Gastrocnemius medialis (tissue), 4 donors: Measurements from ENCODE around the gene FGF14.

ENCODE experiments used
- CTCF ChIP-seq, 5 experiments: fragments of 450-650 bp in 3 of 5; fragments of 200-600 bp in 2 of 5; sonication (generic) in 2 of 5; IDR thresholded peaks in 4 of 5; conservative IDR thresholded peaks in 1 of 5; 1 replicate in 4 of 5; 2 replicates in 1 of 5; pipeline ENCODE4 v1.5.1; 2016 to 2019; ENCODE audit warnings: antibody characterized with exemption in 5 of 5, mild to moderate bottlenecking in 3 of 5, moderate library complexity in 3 of 5
- POLR2A ChIP-seq, 2 donors: fragments of 450-650 bp; IDR thresholded peaks; one replicate each; pipeline ENCODE4 v1.6.1; 2017; ENCODE audit warnings: antibody characterized with exemption in 2 of 2, mild to moderate bottlenecking in 2 of 2, moderate library complexity in 2 of 2

- TF ChIP-seq CTCF (IDR thresholded peaks at IDR 0.05 in 4 of 5, conservative IDR thresholded peaks at IDR 0.05 in 1 of 5) (no peak), POLR2A (IDR thresholded peaks at IDR 0.05) (no peak)
These were observed 442 bp upstream of the FGF14 start for GRCh38 chr13:102402290-102402689.
